Epithelial cell of esophagus (primary cell): ENCODE data around the gene DTNA.
"Not testable (repeated sequence)": the region's sequence is repeated elsewhere in the genome, so short reads cannot be mapped to it uniquely, and the experiment has no call there.

Experiments
- DNase-seq: peaks from one replicate; pipeline ENCODE4 v3.0.0; 2010; ENCODE audit warnings: low read depth
- H3K4me3 ChIP-seq: 2 replicates; pipeline ENCODE4 v1.5.1; 2011; ENCODE audit warnings: mild to moderate bottlenecking, low read length, control low read depth
- CTCF ChIP-seq: IDR thresholded peaks from 2 replicates; pipeline ENCODE4 v1.5.1; 2011; ENCODE audit warnings: low read depth, mild to moderate bottlenecking, low read length, control low read depth, inconsistent platforms; ENCODE audit not compliant: insufficient read depth; ENCODE audit errors: missing control alignments

Gene DTNA

DNA sequence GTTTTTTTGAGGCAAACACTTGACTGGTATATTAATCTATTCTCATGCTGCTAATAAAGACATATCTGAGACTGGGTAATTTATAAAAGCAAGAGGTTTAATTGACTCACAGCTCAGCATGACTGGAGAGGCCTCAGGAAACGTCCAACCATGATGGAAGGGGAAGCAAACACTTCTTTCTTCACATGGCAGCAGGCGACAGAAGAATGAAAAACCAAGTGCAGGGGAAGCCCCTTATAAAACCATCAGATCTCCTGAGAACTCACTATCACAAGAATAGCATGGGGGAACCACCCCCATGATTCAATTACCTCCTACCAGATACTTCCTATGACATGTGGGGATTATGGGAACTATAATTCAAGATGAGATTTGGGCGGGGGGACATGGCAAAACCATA, 194.9 kb downstream of the DTNA start:
- no peak overlapping the region for H3K4me3 ChIP-seq
- no peak for DNase-seq
- TF ChIP-seq CTCF = no peak

- DNase-seq, H3K4me3 ChIP-seq: not testable (repeated sequence)
Measured at GRCh38 chr18:34906985-34907384, 196.9 kb downstream of the DTNA start.

DNA sequence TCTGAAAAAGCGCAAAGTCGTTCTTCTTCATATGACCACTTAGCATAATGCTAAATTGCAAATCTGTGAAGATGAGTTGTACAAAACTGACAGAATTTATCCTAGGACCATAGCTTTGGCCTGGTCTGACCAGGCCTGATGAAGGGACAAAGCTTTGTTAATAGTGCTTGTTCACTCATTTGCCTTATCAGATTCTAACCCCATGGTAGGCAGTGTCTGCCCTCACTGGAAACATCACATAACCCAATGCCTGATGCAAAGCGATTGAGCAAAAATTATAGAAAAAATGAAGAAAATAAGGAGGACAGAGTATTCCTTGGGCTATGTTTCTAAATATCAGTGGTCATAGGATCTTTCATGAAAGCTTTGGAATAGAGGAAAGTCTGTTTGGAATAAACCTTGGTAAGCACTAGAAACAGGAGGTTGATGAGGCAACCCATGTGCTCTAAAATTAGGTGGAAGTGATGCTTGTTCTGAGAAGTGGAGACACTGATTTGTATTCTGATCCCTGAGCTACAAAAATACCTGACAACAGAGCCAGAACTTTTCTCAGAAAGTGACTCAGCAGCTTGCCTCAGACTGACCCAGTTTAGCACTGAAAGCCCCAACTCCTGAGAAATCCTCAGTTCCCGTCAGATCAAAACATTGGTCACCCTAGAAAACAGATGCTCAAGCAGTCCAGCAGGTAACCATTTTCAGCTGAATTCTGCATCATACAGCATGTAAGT, 199.7 kb downstream of the DTNA start:
- no peak for DNase-seq
- no peak overlapping the region for H3K4me3 ChIP-seq
- TF ChIP-seq CTCF = no peak

GRCh38 chr18:34911081-34911480, 201.0 kb downstream of the DTNA start:
- H3K4me3 ChIP-seq = no peak overlapping the region
- TF ChIP-seq CTCF = no peak
- no peak for DNase-seq

- peak; percentile 4 for DNase-seq
- no peak for TF ChIP-seq CTCF
Measured at GRCh38 chr18:34911661-34912384, 201.7 kb downstream of the DTNA start.

GRCh38 chr18:34913837-34914661, 204.0 kb downstream of the DTNA start:
- no peak overlapping the region for H3K4me3 ChIP-seq
- no peak for TF ChIP-seq CTCF
- peak; percentile 10 for DNase-seq

More at GRCh38 chr18:34911661-34912384, 201.7 kb downstream of the DTNA start:
- H3K4me3 ChIP-seq = no peak overlapping the region

DNA sequence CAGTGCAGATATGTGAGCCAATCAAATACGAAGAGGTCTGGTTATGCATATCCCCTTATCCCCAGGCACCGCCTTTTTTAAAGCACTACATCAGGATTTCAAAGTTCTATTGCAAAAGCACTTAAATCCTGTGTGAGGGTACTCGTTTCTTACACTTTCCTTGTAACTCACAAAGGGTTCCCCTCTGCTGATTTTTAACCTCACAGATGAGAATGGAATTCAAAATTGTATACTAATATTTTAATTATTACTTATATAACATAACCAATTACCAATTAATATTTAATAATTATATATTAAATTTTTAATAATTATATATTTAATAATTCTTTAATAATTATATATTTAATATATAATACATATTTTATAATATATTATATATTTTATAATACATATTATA, 204.9 kb downstream of the DTNA start:
- no peak for TF ChIP-seq CTCF
- DNase-seq = no peak
- no peak overlapping the region for H3K4me3 ChIP-seq

DNA sequence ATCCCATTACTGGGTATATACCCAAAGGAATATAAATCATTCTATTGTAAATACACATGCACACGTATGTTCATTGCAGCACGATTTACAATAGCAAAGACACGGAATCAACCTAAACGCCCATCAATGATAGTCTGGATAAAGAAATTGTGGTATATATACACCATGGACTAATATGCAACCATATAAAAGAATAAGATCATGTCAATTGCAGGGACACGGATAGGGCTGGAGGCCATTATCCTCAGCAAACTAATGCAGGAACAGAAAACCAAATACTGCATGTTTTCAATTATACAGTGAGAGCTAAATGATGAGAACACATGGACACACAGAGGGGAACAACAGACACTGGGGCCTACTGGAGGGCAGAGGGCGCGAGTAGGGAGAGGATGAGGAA, 206.4 kb downstream of the DTNA start:
- not testable (repeated sequence) for DNase-seq, H3K4me3 ChIP-seq
